Endodermal cell (in vitro differentiated cells): Measurements from ENCODE around the gene PRPF6. TPM values are rescaled to one million over a fixed set of nuclear protein-coding genes. Genes with fewer than 3 reads are reported as not detected.

ENCODE experiments used
- DNase-seq: peaks from one replicate; pipeline ENCODE4 v3.0.0-alpha.2; 2017
- H3K27ac ChIP-seq: 2 replicates; pipeline ENCODE4 v1.5.1; 2013; ENCODE audit warnings: mild to moderate bottlenecking, low read depth, low read length, moderate library complexity
- H3K27me3 ChIP-seq: 2 replicates; pipeline ENCODE4 v1.6.1; 2013; ENCODE audit warnings: mild to moderate bottlenecking, low read length, moderate library complexity; ENCODE audit not compliant: insufficient read depth, control insufficient read depth, poor library complexity, severe bottlenecking
- H3K36me3 ChIP-seq: 2 replicates; pipeline ENCODE4 v1.7.0; 2013; ENCODE audit warnings: mild to moderate bottlenecking, low read length, moderate library complexity; ENCODE audit not compliant: control insufficient read depth, insufficient read depth
- H3K4me1 ChIP-seq: one replicate; pipeline ENCODE4 v1.7.0; 2013; ENCODE audit warnings: low read length; ENCODE audit not compliant: control insufficient read depth, insufficient read depth
- H3K4me3 ChIP-seq: 2 replicates; pipeline ENCODE4 v1.5.1; 2013; ENCODE audit warnings: mild to moderate bottlenecking, low read length, moderate library complexity
- H3K9ac ChIP-seq: 2 replicates; pipeline ENCODE4 v1.6.1; 2013; ENCODE audit warnings: mild to moderate bottlenecking, low read length, moderate library complexity; ENCODE audit not compliant: poor library complexity, severe bottlenecking; ENCODE audit errors: extremely low read depth
- H3K9me3 ChIP-seq: 2 replicates; pipeline ENCODE4 v1.6.1; 2013; ENCODE audit warnings: mild to moderate bottlenecking, low read length, moderate library complexity; ENCODE audit not compliant: control insufficient read depth
- H3K27ac Mint-ChIP-seq: 2 replicates; pipeline ENCODE4 v1.8.0; 2020; ENCODE audit warnings: mixed read lengths
- H3K27me3 Mint-ChIP-seq: 2 replicates; pipeline ENCODE4 v1.8.0; 2021; ENCODE audit warnings: mild to moderate bottlenecking, mixed read lengths; ENCODE audit not compliant: insufficient read depth
- H3K36me3 Mint-ChIP-seq: 2 replicates; pipeline ENCODE4 v1.8.0; 2020; ENCODE audit warnings: low read depth, mixed read lengths
- H3K4me1 Mint-ChIP-seq: 2 replicates; pipeline ENCODE4 v1.8.0; 2020; ENCODE audit warnings: mixed read lengths
- H3K4me3 Mint-ChIP-seq: 2 replicates; pipeline ENCODE4 v1.8.0; 2020; ENCODE audit warnings: mild to moderate bottlenecking, moderate library complexity, mixed read lengths
- H3K9me3 Mint-ChIP-seq: 2 replicates; pipeline ENCODE4 v1.8.0; 2020; ENCODE audit warnings: mild to moderate bottlenecking, mixed read lengths
- CTCF ChIP-seq: fragments of 200-600 bp; sonication (generic); conservative IDR thresholded peaks from 2 replicates; pipeline ENCODE4 v1.5.0; 2021; ENCODE audit warnings: antibody characterized with exemption, mild to moderate bottlenecking
- WGBS, 2 experiments: methylation state at CpG; one replicate each; pipeline versions ENCODE4 v1.1.5 to v1.1.7; 2013; ENCODE audit warnings: missing lambda C conversion rate in 2 of 2, mixed read lengths in 1 of 2; ENCODE audit not compliant: insufficient coverage in 1 of 2, insufficient read length in 1 of 2; 5-methylcytosine and 5-hydroxymethylcytosine counted together
- total RNA-seq, 2 donors: library from RNA; stranded (reverse); fragmentation: NEBNext Ultra II Directional in 1 of 2; extraction: Animal tissue kit (Norgen Biotek cat#: 25700) in 1 of 2; gene quantifications; 2 replicates in 1 of 2; 3 replicates in 1 of 2; pipeline ENCODE4 v1.2.1, GENCODE V29; 2021

Gene PRPF6
- total RNA-seq, 2 donors from 2014 or later: 73.3 to 73.9 TPM

- no peak for TF ChIP-seq CTCF
- H3K9ac ChIP-seq: no peak overlapping the region
- Mint-ChIP-seq H3K27me3 (peaks cover under 1% of the 10 kb centered on the region), H3K9me3 (no peaks in the 10 kb centered on the region), H3K36me3 (peaks cover 76% of the 10 kb centered on the region), H3K27ac (no peak overlapping the region), H3K4me3 (no peak overlapping the region), H3K4me1 (peaks cover 14% of the 10 kb centered on the region)
- H3K27me3 ChIP-seq: no peaks in the 10 kb centered on the region
- WGBS, 2 experiments: 95 to 97% methylated on average over 6 to 29 of the region's 29 CpGs
- no peak overlapping the region for H3K27ac ChIP-seq
- H3K9me3 ChIP-seq: no peaks in the 10 kb centered on the region
- DNase-seq: no peak
- peaks cover 7% of the 10 kb centered on the region for H3K4me1 ChIP-seq
- H3K4me3 ChIP-seq: no peak overlapping the region
- peaks cover 70% of the 10 kb centered on the region for H3K36me3 ChIP-seq
Measured at GRCh38 chr20:64025826-64026412, 45.0 kb downstream of the PRPF6 start.

- H3K4me1 ChIP-seq: peaks cover 9% of the 10 kb centered on the region
- peaks cover 62% of the 10 kb centered on the region for H3K36me3 ChIP-seq
- 91 to 93% methylated on average over 17 to 24 of the region's 24 CpGs for WGBS, 2 experiments
- Mint-ChIP-seq H3K9me3 (no peaks in the 10 kb centered on the region), H3K27ac (no peak overlapping the region), H3K4me1 (peaks cover 17% of the 10 kb centered on the region), H3K27me3 (peaks cover 1% of the 10 kb centered on the region), H3K4me3 (no peak overlapping the region), H3K36me3 (peaks cover 75% of the 10 kb centered on the region)
- no peaks in the 10 kb centered on the region for H3K27me3 ChIP-seq
- TF ChIP-seq CTCF: no peak
- no peak for DNase-seq
- H3K9ac ChIP-seq: no peak overlapping the region
- no peak overlapping the region for H3K4me3 ChIP-seq
- no peaks in the 10 kb centered on the region for H3K9me3 ChIP-seq
- no peak overlapping the region for H3K27ac ChIP-seq
Measured at GRCh38 chr20:64027981-64028685, 47.2 kb downstream of the PRPF6 start.

GRCh38 chr20:64029293-64030117 is 48.6 kb downstream of the PRPF6 start:
- no peak overlapping the region for H3K27ac ChIP-seq
- H3K36me3 ChIP-seq: peaks cover 50% of the 10 kb centered on the region
- H3K27me3 ChIP-seq: no peaks in the 10 kb centered on the region
- H3K4me1 Mint-ChIP-seq: peaks cover 17% of the 10 kb centered on the region
- peaks cover 9% of the 10 kb centered on the region for H3K4me1 ChIP-seq
- H3K9me3 ChIP-seq: no peaks in the 10 kb centered on the region
- H3K27ac Mint-ChIP-seq: no peak overlapping the region
- no peaks in the 10 kb centered on the region for H3K9me3 Mint-ChIP-seq
- TF ChIP-seq CTCF: no peak
- H3K4me3 Mint-ChIP-seq: no peak overlapping the region
- H3K36me3 Mint-ChIP-seq: peaks cover 73% of the 10 kb centered on the region
- no peak overlapping the region for H3K9ac ChIP-seq
- WGBS, 2 experiments: 96 to 99% methylated on average over 35 to 38 of the region's 38 CpGs
- DNase-seq: no peak
- H3K4me3 ChIP-seq: no peak overlapping the region
- peaks cover 1% of the 10 kb centered on the region for H3K27me3 Mint-ChIP-seq
